ENCODE measurements around the gene THEMIS.
A peak's percentile ranks its signal among the peaks of the same experiment; 100 is the strongest.
"Not testable (repeated sequence)": the region's sequence is repeated elsewhere in the genome, so short reads cannot be mapped to it uniquely, and the experiment has no call there.

THEMIS gene

DNA sequence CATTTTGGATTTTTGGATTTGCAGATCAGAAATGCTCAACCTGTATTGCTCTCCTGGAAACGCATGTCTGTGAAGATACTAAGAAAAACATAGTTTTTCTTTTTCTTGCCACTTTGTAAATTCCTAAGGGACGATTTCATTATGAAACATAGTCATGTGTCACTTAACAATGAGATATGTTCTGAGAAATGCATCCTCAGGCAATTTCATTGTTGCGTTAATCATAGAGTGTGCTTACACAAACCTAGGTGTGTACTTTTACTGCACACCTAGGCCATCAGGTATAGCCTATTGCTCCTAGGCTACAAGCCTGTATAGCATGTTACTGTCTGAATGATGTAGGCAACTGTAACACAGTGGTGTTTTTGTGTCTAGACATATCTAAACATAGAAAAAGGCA lies 13.4 kb upstream of the THEMIS start:
- no peak for DNase-seq

DNA sequence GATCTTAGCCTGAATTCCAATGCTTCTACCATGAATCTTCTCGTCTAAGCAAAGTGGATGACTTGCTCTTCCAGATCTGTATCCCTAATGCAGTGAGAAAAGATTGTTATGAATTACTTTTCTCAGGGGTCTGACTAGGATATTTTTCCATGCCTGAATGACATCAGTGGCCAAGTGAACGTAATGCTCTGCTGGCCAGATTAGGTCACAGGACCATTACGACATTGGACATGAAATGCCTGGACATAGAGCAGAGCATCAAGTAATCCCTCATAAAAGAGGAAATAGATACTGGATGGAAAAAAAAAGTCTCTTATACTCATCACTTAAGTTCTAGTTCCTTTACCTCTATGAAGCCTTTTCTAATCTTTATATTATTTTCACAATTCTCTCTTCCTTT lies 12.1 kb upstream of the THEMIS start:
- no peak for DNase-seq

GRCh38 chr6:127907960-127908640 lies 7.2 kb upstream of the THEMIS start:
- no peak for DNase-seq

DNA sequence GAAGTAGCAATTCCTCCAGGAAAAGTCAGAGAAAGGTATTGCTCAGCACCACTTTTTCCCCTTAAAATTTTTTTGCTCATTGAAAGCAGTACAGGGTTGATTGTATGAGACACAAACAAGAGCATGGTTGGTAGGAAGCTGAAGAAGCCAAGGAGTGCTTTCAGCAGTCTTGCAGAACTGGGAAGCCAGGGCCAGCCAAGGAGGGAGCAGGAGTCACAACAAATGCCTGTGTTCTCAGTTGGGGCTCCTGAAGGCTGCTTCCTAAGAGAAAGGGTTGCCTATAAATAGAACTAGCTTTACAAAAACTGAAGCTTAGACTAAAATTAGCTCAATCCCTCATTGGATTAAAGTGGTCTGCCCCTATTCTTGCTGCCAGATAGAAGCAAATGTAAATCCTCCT lies 3.3 kb upstream of the THEMIS start:
- DNase-seq = no peak

DNA sequence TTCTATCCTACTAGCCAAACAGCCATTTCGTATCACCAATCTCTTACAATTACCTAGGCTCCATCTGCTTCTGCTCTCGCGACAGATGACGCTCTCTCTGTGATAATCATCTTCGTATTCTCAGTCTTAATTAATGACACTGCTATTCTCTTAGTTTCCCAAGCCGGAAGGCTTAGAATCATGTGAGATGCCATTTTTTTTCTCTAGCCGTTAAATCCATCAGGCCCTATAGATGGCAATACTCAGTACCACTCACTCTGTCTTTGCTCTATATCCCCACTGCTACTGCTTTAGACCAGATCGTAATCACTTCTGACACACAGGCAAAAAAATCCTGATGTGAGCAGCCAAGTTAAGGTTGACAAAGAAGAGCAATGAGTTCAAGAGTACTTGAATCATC lies 2.1 kb upstream of the THEMIS start:
- DNase-seq = no peak

- DNase-seq = no peak
Observed at GRCh38 chr6:127897484-127897883, 3.4 kb downstream of the THEMIS start.

- no peak for DNase-seq
Observed at GRCh38 chr6:127894051-127894450, 6.8 kb downstream of the THEMIS start.

DNA sequence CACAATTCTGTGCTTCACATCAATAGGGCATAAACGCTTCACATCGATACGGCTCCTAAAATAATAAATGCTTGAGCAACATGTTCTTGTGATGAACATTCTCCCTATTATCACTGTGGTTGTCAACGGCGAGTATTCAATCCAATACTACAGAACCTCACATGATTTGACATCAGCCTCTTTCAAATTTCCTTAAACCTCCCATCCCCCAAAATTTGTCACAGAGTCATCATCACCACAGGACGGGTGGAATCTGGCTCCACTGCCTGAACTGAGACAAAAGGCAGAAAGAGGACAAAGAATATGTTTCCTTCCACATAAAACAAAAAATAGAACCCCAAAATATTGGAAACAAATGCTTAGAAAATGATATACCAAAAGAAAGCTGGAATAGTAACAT lies 7.3 kb downstream of the THEMIS start:
- no peak for DNase-seq

- DNase-seq = no peak
Observed at GRCh38 chr6:127891731-127892326, 9.0 kb downstream of the THEMIS start.

DNA sequence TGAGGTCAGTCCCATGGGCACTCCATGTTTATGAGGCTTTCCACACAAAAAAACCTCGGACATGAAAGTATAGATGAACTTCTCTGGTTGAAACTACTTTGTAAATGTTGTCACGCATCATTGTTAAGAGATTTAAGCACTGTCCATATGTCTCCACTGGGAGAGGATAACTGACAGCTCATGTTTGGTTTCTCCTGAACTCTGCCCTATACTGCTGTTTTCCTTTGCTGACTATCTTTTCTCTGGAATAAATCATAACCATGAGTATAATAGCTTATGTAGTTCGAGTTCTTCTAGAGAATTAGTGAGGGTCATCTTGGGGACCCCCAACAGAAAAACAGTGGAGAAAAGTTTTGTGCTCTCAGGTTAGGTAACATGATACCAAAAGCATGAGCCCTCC lies 14.3 kb downstream of the THEMIS start:
- DNase-seq = no peak

GRCh38 chr6:127884134-127884533 lies 16.7 kb downstream of the THEMIS start:
- DNase-seq = no peak

DNA sequence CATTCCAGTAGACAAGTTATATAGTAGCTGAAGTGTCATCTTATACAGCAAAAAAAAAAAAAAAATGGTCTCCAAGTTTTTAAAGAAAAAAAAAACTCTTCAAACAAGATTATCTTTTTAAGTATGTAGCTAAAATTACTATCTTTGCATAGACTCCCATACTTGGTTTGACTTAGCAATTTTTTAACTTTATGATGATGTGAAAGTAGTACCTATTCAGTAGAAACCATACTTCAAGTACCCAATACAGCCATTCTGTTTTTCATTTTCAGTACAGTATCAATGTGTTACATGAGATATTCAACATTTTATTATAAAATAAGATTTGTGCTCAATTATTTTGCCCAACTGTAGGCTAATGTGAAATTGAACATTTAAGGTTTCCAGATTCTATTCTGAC lies 18.9 kb downstream of the THEMIS start:
- not testable (repeated sequence) for DNase-seq

DNA sequence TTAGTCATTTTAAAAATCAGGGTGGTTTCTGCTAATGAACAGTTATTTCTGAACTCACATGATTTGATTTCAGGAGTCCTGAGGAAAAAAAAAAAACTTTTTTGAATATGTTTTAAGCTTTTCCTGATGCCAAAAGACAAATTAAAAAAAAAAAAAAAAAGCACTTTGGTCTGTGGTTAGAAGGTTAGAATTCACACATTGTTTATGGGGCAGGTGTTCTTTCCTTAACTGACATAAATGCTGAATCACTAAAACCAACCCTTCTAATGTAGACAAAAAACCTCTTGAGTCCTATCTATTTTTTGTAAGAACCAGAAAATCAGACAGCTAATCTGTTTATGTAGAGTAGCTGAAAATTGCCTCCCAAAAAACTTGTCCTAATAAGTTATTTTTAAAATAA lies 20.4 kb downstream of the THEMIS start:
- DNase-seq = no peak

DNA sequence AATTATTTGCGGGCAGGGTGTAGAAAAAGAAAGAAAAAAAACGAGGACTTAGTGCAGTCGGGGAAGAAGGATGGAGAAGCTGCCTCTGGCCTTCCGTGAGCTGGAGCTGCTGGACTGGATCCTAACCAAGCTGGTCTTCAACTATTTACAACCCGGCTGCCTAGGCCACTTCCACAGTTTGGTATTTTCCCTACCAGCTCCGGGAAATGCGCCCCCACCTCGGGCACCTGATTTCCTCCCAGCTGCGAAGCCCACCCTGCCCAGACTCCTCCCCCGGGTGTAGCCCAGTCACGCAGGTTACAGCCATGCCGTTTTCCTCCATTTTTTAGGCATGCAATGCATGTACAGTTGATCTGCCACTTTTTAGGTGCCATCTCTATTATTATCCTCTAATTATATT lies 21.2 kb downstream of the THEMIS start:
- peak; percentile 22 for DNase-seq

DNA sequence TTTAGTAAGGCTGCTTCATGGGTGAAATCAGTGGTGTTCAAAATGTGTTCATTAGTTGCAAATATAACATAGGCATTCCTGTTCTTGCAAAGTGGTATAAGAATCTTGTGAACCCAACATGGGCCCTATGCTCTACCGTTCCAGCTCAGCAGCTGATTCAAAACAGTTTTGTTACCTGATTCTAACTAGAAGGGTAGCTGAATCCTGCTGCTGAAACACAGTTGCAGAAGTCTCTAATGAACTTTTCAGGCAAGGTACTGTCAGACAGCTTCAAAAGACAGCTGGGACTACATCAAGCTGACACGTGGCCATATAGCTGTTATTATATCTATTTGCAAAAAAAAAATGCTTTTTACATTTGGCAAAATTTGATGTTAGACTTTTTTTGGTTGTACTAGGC lies 22.7 kb downstream of the THEMIS start:
- DNase-seq = no peak

GRCh38 chr6:127877231-127877630 lies 23.6 kb downstream of the THEMIS start:
- DNase-seq = no peak

- DNase-seq = no peak
Observed at GRCh38 chr6:127869772-127870404, 31.0 kb downstream of the THEMIS start.

- DNase-seq = no peak
Observed at GRCh38 chr6:127869183-127869582, 31.7 kb downstream of the THEMIS start.

- DNase-seq = no peak
Observed at GRCh38 chr6:127868338-127868737, 32.5 kb downstream of the THEMIS start.

DNA sequence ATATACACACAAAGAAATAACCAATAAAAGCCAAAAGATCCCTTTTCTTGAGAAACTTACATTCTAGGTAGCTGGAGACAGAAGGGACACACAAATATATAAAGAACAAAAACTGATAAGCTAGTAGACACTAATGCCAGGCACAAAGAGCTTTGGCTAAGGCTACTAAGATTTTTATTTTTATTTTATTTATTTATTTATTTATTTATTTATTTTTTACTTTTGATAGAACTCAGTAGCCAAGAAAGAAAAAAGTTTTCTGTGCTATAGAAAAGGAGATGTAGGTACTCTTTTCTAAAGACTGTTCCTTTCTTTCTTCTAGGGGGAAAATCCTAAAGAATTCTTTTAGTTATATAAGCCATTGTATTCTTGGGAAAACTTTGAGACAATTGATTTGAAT lies 34.1 kb downstream of the THEMIS start:
- no peak for DNase-seq

DNA sequence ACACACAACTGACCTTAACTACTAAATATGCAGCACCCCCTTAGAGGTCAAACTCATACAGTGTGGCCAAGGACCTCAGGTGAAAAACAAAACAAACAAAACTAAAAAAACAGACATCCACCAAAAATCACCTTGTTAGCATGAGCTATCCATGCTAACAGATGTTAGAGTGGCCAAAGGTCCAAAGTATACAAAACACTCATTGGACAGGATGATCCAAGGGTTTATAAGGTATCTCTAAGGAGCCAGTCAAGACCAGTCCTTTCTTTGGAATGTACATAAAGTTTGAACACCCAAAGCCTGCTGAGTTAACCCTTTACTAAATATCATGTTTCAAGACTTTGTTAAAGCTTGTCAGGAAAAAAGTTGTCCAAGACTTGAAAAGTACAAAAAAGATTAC lies 35.8 kb downstream of the THEMIS start:
- no peak for DNase-seq

DNA sequence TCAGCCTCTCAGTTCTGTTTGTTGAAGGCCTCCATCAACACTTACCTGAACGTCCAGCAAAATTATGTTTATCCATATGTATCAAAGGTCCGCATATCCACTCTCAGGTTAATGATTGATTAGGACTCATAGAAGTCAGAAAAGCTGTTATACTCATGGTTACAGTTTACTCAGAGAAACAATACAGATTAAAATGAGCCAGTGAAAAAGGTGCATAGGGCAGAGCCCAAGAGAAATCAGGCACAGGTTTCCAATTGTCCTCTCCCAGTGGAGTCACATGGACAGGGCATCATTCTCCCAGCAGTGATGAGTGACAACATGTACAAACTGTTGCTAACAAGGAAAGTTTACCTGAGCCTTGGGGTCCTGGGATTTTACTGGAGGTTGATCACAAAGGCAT lies 36.2 kb downstream of the THEMIS start:
- DNase-seq = no peak

GRCh38 chr6:127860723-127861122 lies 40.1 kb downstream of the THEMIS start:
- no peak for DNase-seq

DNA sequence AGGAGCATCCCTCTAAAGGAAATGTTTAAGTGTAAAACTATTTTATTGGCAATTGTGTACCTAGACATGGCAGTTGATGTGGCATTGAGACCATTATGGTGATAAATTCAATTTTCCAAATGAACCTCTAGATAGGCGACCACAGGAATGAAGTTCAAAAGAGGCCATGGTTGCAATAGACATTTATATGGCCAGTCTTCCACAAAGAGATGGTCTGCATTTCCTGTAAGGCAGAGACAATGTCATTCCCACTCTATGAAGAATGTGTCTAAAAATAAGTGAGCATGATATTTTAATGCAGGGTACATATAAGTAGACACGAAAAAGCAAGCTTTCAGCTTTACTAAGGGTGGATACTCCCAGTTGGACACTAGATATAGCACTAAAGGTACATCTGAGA lies 40.9 kb downstream of the THEMIS start:
- no peak for DNase-seq
